Measurements from ENCODE around the gene PLEKHA4.
"Not testable (repeated sequence)": the region's sequence is repeated elsewhere in the genome, so short reads cannot be mapped to it uniquely, and the experiment has no call there.

The PLEKHA4 gene, protein sequence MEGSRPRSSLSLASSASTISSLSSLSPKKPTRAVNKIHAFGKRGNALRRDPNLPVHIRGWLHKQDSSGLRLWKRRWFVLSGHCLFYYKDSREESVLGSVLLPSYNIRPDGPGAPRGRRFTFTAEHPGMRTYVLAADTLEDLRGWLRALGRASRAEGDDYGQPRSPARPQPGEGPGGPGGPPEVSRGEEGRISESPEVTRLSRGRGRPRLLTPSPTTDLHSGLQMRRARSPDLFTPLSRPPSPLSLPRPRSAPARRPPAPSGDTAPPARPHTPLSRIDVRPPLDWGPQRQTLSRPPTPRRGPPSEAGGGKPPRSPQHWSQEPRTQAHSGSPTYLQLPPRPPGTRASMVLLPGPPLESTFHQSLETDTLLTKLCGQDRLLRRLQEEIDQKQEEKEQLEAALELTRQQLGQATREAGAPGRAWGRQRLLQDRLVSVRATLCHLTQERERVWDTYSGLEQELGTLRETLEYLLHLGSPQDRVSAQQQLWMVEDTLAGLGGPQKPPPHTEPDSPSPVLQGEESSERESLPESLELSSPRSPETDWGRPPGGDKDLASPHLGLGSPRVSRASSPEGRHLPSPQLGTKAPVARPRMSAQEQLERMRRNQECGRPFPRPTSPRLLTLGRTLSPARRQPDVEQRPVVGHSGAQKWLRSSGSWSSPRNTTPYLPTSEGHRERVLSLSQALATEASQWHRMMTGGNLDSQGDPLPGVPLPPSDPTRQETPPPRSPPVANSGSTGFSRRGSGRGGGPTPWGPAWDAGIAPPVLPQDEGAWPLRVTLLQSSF
- 2.2 to 5.5 (median 2.5) reads per million in 4 experiments for total RNA-seq

DNA sequence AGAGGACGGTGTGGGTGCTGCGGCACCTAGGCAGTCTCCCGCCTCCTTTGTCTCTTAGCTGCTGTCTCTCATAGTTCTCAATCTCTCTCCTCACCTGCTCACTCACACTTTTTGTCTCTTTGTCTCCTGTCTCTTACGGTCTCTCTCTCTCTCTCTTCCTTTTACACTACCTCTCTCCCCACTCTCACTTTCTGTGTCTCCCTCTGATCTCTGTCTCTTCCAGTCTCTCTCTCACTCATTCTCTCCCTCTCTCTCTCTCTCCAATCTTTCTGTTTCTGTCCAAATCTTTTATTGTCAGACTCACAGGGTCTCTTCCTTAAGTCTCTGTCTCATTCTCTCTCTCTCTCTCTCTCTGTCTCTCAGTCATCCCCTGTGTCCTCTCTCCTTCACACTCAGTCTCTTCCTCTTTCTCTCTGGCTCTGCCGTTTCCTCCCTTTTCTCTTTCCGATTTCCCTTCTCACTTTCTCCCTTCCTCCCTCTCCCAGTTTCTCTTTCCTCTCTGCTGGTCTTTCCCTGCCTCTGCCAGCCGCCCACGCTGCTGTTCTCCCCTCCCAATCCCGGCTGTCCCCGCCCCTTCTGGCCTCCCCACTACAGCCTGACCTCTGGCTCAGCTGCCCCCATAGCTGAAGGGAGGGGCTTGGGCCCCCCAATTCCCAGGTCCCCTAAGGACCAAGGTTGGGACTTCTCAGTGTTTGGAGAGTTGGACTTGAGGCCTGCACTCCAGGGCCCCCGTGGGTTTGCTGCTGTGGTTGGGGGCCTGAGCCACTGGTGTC is at the start of gene PLEKHA4:
Gene PLEKHA4, minus strand, starts transcription at position 504 of the 773 bp plus-strand sequence. CDS start 997 bp downstream, outside the sequence.
- no peak for DNase-seq

DNA sequence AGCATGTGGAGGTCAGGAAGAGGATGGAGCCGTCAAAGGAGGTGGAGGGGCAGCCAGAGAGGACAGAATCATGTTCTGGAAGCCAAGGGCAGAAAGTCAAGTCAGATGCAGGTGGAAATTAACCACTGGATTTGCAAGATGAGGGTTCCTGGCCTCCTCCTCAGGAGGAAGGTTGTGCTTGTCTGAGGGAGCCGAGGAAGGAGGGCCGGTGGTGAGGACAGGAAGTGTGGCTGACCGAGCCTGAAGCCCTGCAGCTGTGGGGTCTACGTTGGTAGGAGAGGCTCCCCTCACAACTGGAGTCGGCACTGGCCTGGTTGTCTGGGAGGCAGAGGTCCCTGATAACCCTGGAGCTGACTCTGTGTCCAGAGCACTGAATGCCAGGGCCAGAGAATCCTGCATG is 49.7 kb upstream of the PLEKHA4 start:
- no peak for DNase-seq

DNA sequence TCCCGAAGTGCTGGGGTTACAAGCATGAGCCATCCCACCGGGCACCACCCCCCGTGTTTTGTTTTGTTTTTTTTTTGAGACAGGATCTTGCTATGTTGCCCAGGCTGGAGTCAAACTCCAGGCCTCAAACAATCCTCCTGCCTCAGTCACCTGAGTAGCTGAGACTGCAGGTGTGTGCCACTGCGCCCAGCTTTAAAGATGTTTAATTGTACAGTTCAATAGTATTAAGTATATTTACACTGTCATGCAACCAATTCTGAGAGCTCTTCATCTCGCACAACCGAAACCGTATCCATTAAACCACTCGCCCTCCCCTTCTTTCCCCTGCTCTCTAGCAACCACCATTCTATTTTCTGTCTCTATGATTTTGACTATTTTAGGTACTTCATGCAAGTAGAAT is 47.3 kb upstream of the PLEKHA4 start:
- no peak for DNase-seq

DNA sequence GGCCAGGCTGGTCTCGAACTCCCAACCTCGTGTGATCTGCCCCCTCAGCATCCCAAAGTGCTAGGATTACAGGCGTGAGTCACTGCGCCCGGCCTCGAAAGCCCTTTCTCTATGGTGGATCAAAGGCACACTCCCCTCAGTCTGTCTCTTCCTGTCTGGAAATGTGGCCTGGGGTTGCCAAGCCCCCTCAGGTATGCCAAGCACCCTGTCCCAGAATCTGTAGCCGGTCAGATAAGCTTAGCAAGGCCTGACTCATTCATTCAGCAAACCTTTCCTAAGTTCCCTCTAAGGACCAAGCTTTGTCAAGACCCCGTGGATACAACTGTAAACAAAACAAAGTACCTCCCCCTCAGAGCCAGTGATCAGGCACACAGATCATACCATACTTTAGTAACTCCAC is 45.8 kb upstream of the PLEKHA4 start:
- DNase-seq, result no peak

DNA sequence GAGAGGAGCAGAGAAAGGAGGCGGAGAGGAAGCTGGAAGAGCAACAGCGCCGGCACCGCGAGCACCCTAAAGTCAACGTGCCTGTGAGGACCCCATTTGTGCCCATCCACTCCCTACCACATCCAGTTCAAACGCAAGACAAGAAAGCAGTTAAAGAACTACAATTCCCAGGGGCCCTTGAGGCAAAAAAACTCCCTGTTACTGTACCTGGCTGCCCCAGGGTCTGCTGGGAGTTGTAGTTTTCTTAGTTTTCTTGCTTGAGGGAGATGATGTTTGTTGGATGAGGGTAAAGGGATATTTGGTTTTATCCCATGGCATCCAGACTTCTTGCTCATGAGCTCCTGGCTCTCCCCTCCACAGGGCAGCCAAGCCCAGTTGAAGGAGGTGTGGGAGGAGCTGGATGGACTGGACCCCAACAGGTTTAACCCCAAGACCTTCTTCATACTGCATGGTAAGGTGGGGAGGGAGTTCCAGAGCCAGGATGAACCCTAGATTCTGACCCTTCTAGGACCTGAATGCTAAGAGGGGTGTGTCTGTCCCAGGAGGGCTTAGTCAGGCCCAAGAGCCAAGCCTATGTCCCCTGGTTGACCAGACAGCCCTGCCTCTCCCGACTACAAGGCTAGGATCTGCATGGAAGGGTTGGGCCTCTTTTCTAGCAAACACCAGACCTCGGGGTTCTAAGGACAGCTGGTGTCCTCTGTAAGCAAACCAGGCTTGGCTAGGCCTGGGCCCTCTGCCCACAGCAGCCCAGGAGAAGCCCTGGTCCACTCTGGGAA is 44.9 kb upstream of the PLEKHA4 start:
- no peak for DNase-seq

DNA sequence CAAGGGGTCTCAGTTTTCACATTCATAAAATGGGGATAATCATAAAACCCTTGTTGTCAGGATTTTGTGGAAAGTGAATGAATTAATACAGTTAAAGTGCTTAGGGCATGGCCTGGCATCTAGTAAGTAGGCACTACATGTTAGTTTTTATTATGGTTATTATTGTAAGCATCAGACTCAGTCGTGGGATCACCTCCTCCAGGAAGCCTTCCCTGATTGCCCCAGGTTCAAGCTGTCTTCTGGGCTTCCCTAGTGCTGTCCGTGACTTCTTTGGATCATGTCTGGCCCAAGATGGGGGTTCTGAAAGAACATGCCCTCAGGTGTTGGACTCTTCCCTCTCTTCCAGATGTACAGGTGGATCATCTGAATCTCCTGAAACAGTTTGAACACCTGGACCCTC is 42.4 kb upstream of the PLEKHA4 start:
- DNase-seq, result no peak

DNA sequence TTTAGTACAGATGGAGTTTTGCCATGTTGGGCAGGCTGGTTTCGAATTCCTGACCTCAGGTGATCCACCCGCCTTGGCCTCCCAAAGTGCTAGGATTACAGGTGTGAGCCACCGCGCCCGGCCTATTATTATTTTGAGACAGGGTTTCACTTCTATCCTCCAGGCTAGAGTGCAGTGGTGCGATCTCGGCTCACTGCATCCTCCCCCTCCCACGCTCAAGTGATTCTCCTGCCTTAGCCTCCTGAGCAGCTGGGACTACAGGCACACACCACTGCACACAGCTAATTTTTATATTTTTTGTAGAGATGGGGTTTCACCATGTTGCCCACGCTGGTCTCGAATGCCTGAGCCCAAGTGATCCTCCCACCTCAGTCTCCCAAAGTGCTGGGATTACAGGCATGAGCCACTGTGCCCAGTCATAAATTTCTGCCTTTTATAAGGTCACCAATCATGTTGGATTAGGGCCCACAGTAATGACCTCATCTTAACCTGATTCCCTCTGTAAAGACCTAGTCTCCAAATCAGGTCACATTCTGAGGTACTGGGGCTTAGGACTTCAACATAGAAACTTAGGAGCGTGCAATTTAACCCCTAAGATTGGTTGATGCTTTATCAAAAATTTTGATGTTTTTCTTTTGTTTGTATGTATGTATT is 41.1 kb upstream of the PLEKHA4 start:
- not testable (repeated sequence) for DNase-seq

DNA sequence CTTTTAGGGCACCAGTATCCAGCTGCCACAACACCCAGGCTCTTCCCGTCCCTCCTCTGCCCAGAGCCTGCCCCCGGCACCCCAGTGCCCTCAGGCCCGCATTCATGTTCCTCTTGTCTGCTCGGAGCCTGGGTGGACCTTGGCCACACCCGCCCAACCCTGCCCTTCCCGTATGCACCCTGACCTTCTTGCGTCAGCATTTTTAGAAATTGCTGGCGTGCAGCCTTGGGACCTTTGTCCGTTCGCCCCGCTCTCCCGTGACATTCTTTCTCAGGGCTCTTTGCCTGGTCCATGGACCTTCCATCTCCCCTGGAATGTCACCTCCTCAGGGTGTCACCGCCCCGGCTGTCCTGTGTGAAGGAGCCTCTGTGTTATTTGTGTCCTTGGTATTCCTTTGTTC is 39.3 kb upstream of the PLEKHA4 start:
- no peak for DNase-seq

DNA sequence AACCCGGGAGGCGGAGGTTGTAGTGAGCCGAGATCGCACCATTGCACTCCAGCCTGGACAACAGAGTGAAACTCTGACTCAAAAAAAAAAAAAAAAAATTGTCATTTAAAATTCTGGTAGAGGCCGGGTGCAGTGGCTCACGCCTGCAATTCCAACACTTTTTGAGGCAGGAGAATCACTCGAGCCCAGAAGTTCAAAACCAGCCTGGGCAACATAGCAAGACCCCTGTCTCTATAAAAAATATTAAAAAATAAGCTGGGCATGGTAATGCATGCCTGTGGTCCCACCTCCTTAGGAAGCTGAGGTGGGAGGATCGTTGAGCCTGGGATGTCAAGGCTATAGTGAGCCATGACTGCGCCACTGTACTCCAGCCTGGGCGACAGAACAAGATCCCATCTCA is 37.9 kb upstream of the PLEKHA4 start:
- no peak for DNase-seq

DNA sequence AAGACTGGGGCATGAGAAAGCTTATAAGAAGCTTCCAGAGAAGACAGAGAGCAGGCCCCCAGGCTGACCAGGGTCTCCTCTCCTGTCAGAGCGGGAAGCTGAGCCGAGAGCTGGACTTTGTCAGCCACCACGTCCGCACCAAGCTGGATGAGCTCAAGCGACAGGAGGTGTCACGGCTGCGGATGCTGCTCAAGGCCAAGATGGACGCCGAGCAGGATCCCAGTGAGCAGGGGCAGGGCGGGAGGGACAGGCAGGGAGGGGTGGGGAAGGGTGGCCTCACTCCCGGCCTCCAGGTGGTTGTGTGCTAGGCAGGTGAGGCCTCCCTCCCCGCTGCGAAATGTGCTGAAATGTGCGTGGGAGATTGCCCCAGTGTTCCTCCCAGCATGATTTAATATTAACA is 37.2 kb upstream of the PLEKHA4 start:
- no peak for DNase-seq

DNA sequence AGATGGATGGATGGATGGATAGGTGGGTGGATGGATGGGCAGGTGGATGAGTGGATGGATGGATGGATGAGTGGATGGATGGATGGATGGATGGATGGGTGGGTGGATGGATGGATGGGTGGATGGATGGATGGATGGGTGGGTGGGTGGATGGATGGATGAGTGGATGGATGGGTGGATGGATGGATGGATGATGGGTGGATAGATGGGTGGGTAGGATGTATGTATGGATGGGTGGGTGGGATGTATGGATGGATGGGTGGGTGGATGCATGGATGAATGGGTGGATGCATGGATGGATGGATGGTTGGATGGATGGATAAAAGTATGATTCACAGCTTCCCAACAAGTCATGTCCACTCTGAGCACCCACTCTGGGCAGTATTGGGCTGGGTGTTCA is 35.4 kb upstream of the PLEKHA4 start:
- not testable (repeated sequence) for DNase-seq

DNA sequence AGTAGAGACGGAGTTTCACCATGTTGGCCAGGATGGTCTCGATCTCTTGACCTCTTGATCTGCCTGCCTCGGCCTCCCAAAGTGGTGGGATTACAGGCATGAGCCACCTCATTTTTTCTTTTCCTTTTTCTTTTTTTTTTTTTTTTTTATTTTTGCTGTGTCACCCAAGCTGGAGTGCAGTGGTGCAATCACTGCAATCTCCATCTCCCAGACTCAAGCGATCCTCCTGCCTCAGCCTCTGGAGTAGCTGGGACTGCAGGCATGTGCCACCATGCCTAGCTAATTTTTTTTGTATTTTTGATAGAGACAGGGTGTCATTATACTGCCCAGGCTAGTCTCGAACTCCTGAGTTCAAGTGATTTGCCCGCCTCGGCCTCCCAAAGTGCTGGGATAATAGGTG is 33.9 kb upstream of the PLEKHA4 start:
- not testable (repeated sequence) for DNase-seq

DNA sequence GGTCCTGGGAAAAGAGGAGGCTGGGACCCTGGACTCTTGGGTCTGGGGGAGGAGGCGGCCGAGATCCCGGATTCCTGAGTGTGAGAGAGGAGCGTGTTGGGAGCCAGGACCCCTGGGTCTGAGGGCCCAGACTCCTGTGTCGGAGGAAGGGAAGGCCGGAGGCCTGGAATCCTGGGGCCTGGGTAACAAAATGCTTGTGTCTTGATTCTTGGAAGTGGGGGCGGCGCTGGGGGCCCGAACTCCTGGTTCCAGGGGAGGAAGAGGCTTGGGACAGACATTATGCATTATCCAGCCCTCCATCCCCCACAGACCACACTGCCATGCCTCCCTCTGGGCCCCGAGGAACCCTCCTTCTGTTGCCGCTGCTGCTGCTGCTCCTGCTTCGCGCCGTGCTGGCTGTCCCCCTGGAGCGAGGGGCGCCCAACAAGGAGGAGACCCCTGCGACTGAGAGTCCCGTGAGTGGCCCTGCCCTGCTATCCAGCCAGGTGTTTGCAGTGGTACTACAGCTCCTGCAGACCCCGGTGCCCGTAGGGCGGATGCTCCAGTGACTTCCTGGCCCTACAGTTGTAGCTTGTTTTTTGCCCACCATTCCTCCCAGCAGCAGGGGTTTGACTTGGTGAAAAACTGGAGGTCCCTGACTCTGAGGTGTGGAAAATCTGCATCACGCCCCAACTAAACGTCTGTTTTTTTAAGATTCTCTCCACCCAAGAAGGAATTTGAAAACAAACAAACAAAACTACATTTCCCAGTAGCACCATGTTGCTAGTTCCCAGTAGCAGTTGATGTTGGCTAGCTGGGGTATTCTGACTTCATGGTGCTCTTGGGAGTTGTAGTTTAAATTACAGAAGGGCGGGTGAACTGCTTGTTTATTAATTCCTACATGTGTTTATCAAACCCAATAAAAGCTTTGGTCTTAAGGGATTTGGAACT is 32.3 kb upstream of the PLEKHA4 start:
- no peak for DNase-seq

DNA sequence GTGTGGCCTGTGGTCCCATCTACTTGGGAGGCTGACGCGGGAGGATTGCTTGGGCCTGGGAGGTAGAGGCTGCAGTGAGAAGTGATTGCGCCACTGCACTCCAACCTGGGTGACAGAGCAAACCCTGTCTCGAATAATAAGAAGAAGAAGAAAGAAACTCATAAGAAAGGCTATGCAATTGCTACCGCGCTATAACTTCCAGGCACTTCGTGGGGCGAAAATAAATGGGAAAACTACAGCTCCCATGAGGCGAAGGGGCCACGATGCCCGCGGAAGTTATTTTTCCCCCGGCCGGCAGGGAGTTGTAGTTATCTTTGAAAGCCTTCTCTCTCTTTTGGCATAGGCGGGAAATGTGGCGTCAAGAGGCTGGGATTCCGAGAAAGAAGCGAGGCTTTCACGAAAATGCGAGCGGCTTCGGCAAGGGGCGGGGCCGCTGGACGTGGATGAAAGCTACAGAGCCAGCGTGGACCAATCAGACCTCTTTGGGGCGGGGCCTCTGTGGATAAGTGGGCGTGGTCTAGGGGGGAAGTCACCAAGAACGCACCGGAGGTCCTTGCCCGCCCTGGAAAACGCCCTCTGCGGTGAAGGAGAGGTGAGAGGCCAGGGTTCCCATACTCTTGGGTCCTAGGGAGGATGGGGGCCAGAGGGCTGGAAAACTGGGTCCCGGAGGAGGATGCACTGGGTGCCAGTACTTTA is 31.5 kb upstream of the PLEKHA4 start, which contains the start of gene NUCB1:
Gene NUCB1, plus strand, starts transcription at position 532 of the 696 bp plus-strand sequence. CDS start 485 bp downstream, outside the sequence.
- peak; percentile 99 for DNase-seq

DNA sequence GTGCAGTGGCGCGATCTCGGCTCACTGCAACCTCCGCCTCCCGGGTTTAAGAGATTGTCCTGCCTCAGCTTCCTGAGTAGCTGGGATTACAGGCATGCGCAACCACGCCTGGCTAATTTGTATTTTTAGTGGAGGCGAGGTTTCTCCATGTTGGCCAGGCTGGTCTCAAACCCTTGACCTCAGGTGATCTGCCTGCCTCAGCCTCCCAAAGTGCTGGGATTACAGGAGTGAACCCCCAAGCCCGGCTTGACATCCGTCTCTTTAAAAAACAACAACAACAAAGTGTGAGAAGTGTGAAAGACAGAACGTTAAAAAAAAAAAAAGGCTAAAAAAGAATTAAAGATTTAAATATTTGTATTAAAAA is 31.0 kb upstream of the PLEKHA4 start:
- DNase-seq, result not testable (repeated sequence)

DNA sequence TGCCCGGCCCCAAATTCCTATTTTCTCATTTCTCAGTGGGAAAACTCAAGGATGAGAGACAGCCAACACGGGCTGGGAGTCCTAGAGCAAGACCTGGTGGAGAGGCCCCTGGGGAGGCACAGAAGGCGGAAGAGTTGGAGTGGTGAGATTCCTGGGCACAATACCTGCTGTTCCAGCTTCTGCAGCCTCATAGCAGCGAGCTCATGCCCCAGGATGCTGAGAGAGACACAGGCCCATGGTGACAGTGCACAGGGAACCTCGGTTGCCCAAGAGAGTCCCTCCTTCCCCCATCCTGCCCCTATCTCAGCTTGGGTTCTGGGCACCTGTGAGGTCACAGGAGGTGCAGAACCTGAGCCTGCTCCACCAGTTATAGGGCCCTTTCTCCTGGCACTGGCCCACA is 28.8 kb upstream of the PLEKHA4 start:
- no peak for DNase-seq

DNA sequence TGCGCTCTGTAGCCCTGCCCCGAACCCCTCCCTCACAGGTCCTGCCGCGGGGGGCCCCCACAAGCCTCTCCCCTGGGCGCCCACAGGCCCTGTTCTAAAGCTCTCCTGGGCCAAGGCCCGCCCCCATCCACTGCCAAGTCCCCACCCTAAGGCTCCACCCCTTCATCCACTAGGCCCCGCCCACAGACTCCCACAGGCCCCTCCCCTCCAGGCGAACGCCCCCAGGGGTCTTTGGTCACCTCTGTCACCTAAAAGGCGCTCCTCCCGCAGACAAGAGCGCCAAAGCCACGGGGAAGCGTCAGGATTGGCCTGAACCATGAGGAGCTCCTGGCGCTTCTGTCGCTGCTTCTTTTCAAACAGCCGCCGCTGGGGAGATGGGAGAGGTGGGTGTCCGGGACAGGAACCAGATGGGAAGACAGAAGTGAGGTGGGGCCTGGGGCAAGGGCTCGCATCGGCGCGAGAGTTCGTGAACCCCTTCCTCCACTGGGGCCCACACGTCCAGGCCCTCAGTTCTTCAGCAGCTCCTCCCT is 27.8 kb upstream of the PLEKHA4 start:
- DNase-seq, result peak; percentile 51

DNA sequence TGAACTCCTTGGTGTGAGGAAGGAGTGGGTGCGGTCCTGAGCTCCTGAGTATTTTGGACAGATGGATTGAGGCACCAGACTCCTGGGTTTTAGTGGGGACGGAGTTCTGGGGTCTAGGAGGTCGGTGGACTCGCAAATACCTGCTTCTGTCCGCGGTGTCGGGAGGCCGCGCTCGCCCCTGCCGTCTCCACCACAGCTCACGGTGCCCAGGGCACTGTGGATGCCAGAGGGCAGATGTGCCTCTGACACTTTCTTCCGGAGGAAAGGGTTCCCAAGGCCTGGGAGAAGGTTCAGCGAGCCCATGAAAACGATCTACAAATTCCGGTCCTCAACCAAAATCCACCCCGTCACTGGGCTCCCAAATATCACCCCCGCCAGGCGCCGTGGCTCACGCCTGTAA is 26.8 kb upstream of the PLEKHA4 start:
- DNase-seq, result no peak

DNA sequence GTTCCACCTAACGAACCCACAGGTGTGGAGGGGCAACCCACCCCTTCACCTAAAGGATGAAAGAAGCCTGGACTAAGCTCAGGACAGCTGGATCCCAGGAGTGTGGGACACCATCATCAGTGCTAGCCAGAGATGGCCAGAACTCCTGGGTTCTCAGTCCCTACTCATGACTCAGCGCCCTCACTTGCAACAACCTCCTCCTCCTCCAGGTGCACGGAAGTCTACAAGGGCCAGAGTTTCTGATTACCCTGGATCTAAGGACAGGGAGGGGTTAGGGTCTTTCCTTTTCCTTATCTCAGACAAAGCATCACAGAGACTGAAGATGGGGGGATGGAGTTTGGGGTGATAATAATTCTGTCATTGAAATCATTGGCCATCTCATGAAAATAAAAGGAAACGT is 22.1 kb upstream of the PLEKHA4 start:
- DNase-seq, result no peak

DNA sequence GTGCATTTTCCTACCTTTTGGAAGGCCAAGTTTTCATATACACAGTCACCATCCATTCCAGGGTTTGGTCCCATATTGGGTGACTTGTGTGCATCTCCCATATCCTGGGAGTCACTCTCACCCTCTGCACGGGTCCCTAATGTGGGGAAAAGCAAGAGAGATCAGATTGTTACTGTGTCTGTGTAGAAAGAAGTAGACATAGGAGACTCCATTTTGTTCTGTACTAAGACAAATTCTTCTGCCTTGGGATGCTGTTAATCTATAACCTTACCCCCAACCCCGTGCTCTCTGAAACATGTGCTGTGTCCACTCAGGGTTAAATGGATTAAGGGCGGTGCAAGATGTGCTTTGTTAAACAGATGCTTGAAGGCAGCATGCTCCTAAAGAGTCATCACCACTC is 21.1 kb upstream of the PLEKHA4 start:
- DNase-seq, result not testable (repeated sequence)
